BJ (cell line): ENCODE data around the gene RIIAD1. TPM values are rescaled to one million over a fixed set of nuclear protein-coding genes. Genes with fewer than 3 reads are reported as not detected.

Source experiments
- CTCF ChIA-PET: fragments of 350-600 bp; formaldehyde crosslinking; extraction: SDS; loops from one replicate; lab custom pipeline; 2021; ENCODE audit warnings: antibody characterized with exemption, inconsistent platforms; lab: Yijun Ruan, JAX
- POLR2A ChIA-PET: fragments of 300-600 bp; sonication (Branson Sonifier 250); formaldehyde crosslinking; extraction: SDS; loops from one replicate; lab custom pipeline; 2021; ENCODE audit warnings: antibody characterized with exemption; lab: Charles Lee
- DNase-seq: peaks from one replicate; pipeline ENCODE4 v3.0.0-alpha.2; 2011; ENCODE audit warnings: low read depth
- H3K27me3 ChIP-seq: 2 replicates; pipeline ENCODE4 v1.6.0; 2011; ENCODE audit warnings: low read length; ENCODE audit not compliant: control insufficient read depth, insufficient read depth
- H3K36me3 ChIP-seq: 2 replicates; pipeline ENCODE4 v1.5.1; 2011; ENCODE audit warnings: low read length; ENCODE audit not compliant: control insufficient read depth, insufficient read depth
- H3K4me3 ChIP-seq: 2 replicates; pipeline ENCODE4 v1.5.1; 2011; ENCODE audit warnings: low read depth, mild to moderate bottlenecking, control low read depth, low read length
- polyA plus RNA-seq: library from polyadenylated mRNA; depleted of rRNA; stranded (reverse); fragments of >200 nt; gene quantifications from 2 replicates; pipeline ENCODE4 v1.2.3, GENCODE V29; 2011
- TF ChIP-seq, protein P1 (sequence below): IDR thresholded peaks from 2 replicates; pipeline ENCODE4 v1.5.1; 2011; ENCODE audit warnings: low read depth, mild to moderate bottlenecking, control low read depth, inconsistent platforms, low read length, moderate library complexity; ENCODE audit not compliant: insufficient read depth

RIIAD1 gene
- polyA plus RNA-seq, 1 experiment, result not detected

DNA sequence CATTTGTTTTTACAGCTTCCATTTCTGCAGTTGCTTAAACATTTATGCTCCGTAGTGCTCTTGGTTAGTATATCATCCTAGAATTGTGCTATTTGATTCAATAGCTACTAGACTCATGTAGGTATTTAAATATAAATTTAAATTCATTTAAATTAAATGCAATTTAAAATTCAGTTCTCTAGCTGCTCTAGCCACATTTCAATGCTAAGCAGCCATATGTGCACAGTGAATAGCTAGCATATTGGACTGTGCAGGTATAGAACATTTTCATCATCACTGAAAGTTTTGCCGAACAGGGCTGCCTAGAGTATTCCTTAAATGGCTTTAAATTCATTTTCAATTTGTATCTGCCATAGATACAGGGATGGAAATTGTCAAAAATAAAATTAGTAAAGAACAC, 37.2 kb upstream of the RIIAD1 start:
- POLR2A ChIA-PET, result no interaction called here
- no peak for DNase-seq
- TF ChIP-seq, protein P1, sequence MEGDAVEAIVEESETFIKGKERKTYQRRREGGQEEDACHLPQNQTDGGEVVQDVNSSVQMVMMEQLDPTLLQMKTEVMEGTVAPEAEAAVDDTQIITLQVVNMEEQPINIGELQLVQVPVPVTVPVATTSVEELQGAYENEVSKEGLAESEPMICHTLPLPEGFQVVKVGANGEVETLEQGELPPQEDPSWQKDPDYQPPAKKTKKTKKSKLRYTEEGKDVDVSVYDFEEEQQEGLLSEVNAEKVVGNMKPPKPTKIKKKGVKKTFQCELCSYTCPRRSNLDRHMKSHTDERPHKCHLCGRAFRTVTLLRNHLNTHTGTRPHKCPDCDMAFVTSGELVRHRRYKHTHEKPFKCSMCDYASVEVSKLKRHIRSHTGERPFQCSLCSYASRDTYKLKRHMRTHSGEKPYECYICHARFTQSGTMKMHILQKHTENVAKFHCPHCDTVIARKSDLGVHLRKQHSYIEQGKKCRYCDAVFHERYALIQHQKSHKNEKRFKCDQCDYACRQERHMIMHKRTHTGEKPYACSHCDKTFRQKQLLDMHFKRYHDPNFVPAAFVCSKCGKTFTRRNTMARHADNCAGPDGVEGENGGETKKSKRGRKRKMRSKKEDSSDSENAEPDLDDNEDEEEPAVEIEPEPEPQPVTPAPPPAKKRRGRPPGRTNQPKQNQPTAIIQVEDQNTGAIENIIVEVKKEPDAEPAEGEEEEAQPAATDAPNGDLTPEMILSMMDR, result no peak
- no peak overlapping the region for H3K4me3 ChIP-seq
- H3K27me3 ChIP-seq, result no peaks in the 10 kb centered on the region
- CTCF ChIA-PET, result interaction anchor here (0.9 to 1.5 kb wide), 3 partner anchors 9 to 14 kb away, joined by 3 to 6 read pairs (median 4); no protein-coding TSS in a partner anchor
- H3K36me3 ChIP-seq, result no peaks in the 10 kb centered on the region; the same call in 1 of the 2 replicates

DNA sequence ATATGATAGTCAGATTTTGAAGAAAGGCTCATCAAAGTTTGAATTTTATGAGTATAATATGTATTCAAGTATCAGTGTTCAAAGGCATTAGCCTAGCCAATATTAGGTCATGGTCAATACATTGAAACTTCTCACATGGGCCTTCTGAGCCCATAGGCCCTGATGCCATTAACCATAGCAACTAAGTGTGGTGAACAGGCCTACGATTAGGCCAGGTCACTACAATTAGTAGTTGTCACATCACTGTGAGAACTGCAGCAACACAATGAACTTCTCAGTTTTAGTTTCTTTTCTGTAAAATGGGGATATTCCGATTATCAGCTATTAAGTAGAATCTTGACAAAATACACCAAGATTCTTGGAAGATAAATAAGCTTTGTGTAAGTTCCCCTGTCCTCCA, 34.8 kb upstream of the RIIAD1 start:
- POLR2A ChIA-PET, result no interaction called here
- DNase-seq, result no peak
- Histone ChIP-seq H3K36me3 (no peaks in the 10 kb centered on the region; the same call in 1 of the 2 replicates), H3K4me3 (no peak overlapping the region), H3K27me3 (no peaks in the 10 kb centered on the region)
- TF ChIP-seq, protein P1, result no peak
- CTCF ChIA-PET, result no interaction called here

DNA sequence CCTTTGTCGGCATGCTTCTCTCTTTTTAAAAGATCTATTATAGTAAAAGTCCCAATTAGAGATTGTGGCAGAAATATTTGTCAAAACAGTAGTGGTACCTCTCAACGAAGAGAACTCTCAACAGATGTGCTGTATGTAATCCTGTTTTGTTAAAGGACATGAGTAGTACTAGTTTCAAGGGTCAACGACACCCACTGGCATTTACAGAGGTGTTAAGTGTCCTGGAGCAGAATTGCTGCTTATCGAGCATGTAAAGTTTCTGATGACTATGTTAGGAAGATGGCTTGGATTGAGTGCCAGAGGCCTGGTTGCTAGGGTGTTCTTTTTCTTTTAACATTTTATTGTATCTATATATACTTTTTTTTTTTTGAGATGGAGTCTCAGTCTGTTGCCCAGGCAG, 31.8 kb upstream of the RIIAD1 start:
- TF ChIP-seq, protein P1, result no peak
- Histone ChIP-seq H3K4me3 (no peak overlapping the region), H3K27me3 (no peaks in the 10 kb centered on the region), H3K36me3 (peaks cover 4% of the 10 kb centered on the region; the same call in 1 of the 2 replicates)
- DNase-seq, result no peak
- POLR2A ChIA-PET, result no interaction called here
- CTCF ChIA-PET, result interaction anchor here (0.7 kb wide), 1 partner anchor 20 kb away, joined by 3 read pairs; no protein-coding TSS in a partner anchor

DNA sequence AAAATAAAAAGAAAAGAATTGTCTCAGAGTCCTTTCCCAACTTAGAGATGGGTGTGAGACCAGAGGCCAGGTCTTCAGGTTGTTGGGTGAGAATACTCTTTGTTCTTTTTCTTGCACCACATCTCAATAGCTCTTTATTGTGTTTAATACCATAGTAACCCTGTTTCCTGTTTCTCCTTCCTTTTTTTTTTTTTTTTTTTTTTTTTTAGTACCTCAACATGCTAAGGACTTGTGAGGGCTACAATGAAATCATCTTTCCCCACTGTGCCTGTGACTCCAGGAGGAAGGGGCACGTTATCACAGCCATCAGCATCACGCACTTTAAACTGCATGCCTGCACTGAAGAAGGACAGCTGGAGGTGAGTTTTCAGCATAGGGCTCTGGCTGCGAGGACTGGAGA, 29.1 kb upstream of the RIIAD1 start:
- Histone ChIP-seq H3K27me3 (no peaks in the 10 kb centered on the region), H3K4me3 (no peak overlapping the region), H3K36me3 (peaks cover 4% of the 10 kb centered on the region)
- ChIA-PET CTCF (interaction anchor here (1.3 to 2.9 kb wide), 4 partner anchors 13 to 72 kb away, joined by 3 to 17 read pairs (median 6); partner anchors contain the start of gene RIIAD1), POLR2A (no interaction called here)
- no peak for DNase-seq
- TF ChIP-seq, protein P1, result no peak

DNA sequence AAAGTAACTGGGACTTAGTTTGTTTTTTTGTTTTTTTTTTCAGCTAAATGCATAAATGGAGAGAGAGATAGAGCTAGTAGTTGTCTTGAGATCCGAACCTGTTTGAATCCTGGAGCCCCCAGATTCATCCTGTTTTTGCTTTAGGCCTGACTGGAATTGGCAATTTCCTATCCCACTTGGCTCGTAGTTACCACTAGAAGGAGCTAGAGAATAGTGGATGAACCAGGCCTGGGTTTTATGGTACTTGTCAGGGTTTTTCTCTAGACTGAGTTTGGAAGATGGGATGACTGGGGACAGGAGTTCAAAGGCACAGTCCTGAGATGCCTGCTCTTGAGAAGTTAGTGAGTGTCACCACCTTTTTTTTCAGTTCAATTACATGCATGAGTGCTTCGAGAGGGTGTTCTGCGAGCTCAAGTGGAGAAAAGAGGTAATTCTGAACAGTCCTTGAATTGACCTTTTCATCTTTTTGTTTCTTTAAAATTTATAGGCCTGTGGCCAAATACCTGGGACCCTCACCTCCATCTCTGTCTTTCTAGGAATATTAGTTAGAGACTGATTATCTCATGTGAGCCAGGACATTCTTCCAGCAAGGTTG, 28.2 kb upstream of the RIIAD1 start:
- no peak overlapping the region for H3K4me3 ChIP-seq
- no peaks in the 10 kb centered on the region for H3K27me3 ChIP-seq
- TF ChIP-seq, protein P1, result peak; percentile 74
- H3K36me3 ChIP-seq, result peaks cover 4% of the 10 kb centered on the region
- ChIA-PET POLR2A (interaction anchor here (0.7 kb wide), 1 partner anchor 469 kb away, joined by 11 read pairs; no protein-coding TSS in a partner anchor), CTCF (interaction anchor here (0.6 to 2.9 kb wide), 12 partner anchors 10 to 308 kb away, joined by 3 to 17 read pairs (median 4); partner anchors contain the start of gene RIIAD1)
- no peak for DNase-seq
